ENCODE measurements around the gene THADA. TPM values are rescaled to one million over a fixed set of nuclear protein-coding genes. Genes with fewer than 3 reads are reported as not detected.

The THADA gene
- total RNA-seq, 1 experiment from 2014 or later, result 20.1 TPM

DNA sequence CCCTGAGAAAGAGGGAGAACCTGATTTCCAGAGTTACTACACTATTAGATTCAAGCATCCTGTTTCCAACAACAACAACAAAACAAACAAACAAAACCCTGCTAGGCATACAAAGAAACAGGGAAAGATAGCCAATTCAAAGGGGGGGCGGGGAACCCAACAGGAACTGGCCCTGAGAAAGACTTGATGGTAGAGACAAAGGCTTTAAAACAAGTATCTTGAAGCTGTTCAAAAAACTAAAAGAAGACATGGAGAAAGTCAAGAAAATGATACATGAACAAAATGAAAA is 147.1 kb downstream of the THADA start:
- no peak overlapping the region for H2AK5ac ChIP-seq (ENCODE audit: insufficient read length, low read length)
- H3K27me3 ChIP-seq (ENCODE audit: insufficient read depth, low read length), result no peaks in the 10 kb centered on the region
- no peaks in the 10 kb centered on the region for H3K9me3 ChIP-seq (ENCODE audit: control insufficient read depth, low read depth, low read length)
- no peaks in the 10 kb centered on the region for H3K79me1 ChIP-seq (ENCODE audit: insufficient read depth, low read depth, low read length, poor library complexity, severe bottlenecking)
- H2AFZ ChIP-seq (ENCODE audit: low read length), result no peak overlapping the region
- no peaks in the 10 kb centered on the region for H4K20me1 ChIP-seq (ENCODE audit: control insufficient read depth, insufficient read depth, insufficient read length)
- no peaks in the 10 kb centered on the region for H3K9me3 Mint-ChIP-seq
- no peak for TF ChIP-seq CTCF (conservative IDR thresholded peaks at IDR 0.05)
- no peak overlapping the region; the same call in 1 of the 2 replicates for H3K4ac ChIP-seq (ENCODE audit: low read depth, low read length)
- no peaks in the 10 kb centered on the region for H3K23me2 ChIP-seq (ENCODE audit: insufficient read length, low read depth, low read length, poor library complexity, severe bottlenecking)
- H2BK20ac ChIP-seq (ENCODE audit: low read depth, low read length, poor library complexity, severe bottlenecking), result no peak overlapping the region
- peak overlapping the region; percentile 78 to 97 (median 88) for H3K27ac Mint-ChIP-seq
- peak; percentile 67 for DNase-seq
- H3K56ac ChIP-seq (ENCODE audit: insufficient read length, low read depth, low read length), result no peak overlapping the region
- H3K79me2 ChIP-seq (ENCODE audit: insufficient read depth, low read length), result no peaks in the 10 kb centered on the region
- no peaks in the 10 kb centered on the region for H3K27me3 Mint-ChIP-seq (ENCODE audit: low read depth)
- no peak overlapping the region for H3K4me2 ChIP-seq (ENCODE audit: insufficient read depth, insufficient read length, low read length)
- H3K9ac ChIP-seq (ENCODE audit: extremely low read depth, insufficient read length, low read length), result no peak overlapping the region
- H3K4me3 Mint-ChIP-seq, result no peak overlapping the region; a peak in 1 of 5 replicates
- peaks cover 8% of the 10 kb centered on the region; the same call in 1 of the 2 replicates for H3K4me1 ChIP-seq (ENCODE audit: insufficient read depth, low read length)
- peak overlapping the region; percentile 88 for H3K18ac ChIP-seq (ENCODE audit: insufficient read length, low read depth, low read length)
- no peak overlapping the region for H4K5ac ChIP-seq (ENCODE audit: insufficient read length, low read depth, low read length)
- H2BK5ac ChIP-seq (ENCODE audit: insufficient read length, low read length), result no peak overlapping the region
- H3K4me1 Mint-ChIP-seq, result peaks cover 33 to 39% of the 10 kb centered on the region in 2 experiments
- peak overlapping the region; percentile 97 for H3T11ph ChIP-seq (ENCODE audit: low read length)
- peak overlapping the region; percentile 30 for H2BK120ac ChIP-seq (ENCODE audit: low read depth, low read length, poor library complexity, severe bottlenecking)
- no peak overlapping the region for H2BK15ac ChIP-seq (ENCODE audit: low read depth, low read length)
- H3K14ac ChIP-seq (ENCODE audit: insufficient read depth, low read length), result peak overlapping the region; percentile 39; the same call in 1 of the 2 replicates
- peaks cover 0 to 5% (median 0%) of the 10 kb centered on the region in 3 experiments; a peak in 1 of 7 replicates for H3K36me3 Mint-ChIP-seq (ENCODE audit: insufficient read depth in 1 of 3, low read depth in 3 of 3)
- peak overlapping the region; percentile 29 for H3K27ac ChIP-seq (ENCODE audit: insufficient read length, low read depth, low read length)
- WGBS (ENCODE audit: extremely low coverage, insufficient read length, low lambda C conversion rate), result no CpG with 5 or more reads among the region's 1 CpG
- no peak overlapping the region for H4K91ac ChIP-seq (ENCODE audit: insufficient read length, low read depth, low read length)
- H4K8ac ChIP-seq (replicated peaks; ENCODE audit: insufficient read length, low read depth, low read length), result no peak overlapping the region
- no peak overlapping the region for H2BK12ac ChIP-seq (ENCODE audit: insufficient read length, low read depth, low read length)
- no peak overlapping the region for H3K23ac ChIP-seq (ENCODE audit: insufficient read length, low read depth, low read length)

Data from H9 (cell line).